SK-N-MC (cell line): ENCODE measurements around the gene S1PR2.

ENCODE experiments used
- EZH2 ChIP-seq: fragments of 200-600 bp; sonication (generic); IDR thresholded peaks from one replicate; pipeline ENCODE4 v1.6.1; 2017; ENCODE audit warnings: antibody characterized with exemption
- POLR2AphosphoS5 ChIP-seq: IDR thresholded peaks from 2 replicates; pipeline ENCODE4 v1.6.1; 2012; ENCODE audit warnings: mild to moderate bottlenecking, low read depth, low read length, borderline replicate concordance

GRCh38 chr19:10256970-10257615 is 26.0 kb upstream of the S1PR2 start:
- no peak for TF ChIP-seq EZH2
- no peak for TF ChIP-seq POLR2AphosphoS5
